Stimulated activated effector memory CD8-positive, alpha-beta T cell treated with anti-CD3 and anti-CD28 coated beads, Interleukin-12 subunit alpha, Interleukin-12 subunit beta, amount 100 ng/mL, for 72 hours (primary cell): ENCODE data around the gene EXOC6.
A peak's percentile ranks its signal among the peaks of the same experiment; 100 is the strongest.
"Not testable (repeated sequence)": the region's sequence is repeated elsewhere in the genome, so short reads cannot be mapped to it uniquely, and the experiment has no call there.

Experiments
- ATAC-seq: fragments of 150-1000 bp; cut with Tn5 transposase; 2 replicates; pipeline ENCODE4 v1.10.0; 2021
- DNase-seq, 2 donors: peaks; one replicate each; pipeline ENCODE4 v3.0.0; 2021 to 2022; ENCODE audit warnings: low spot score in 2 of 2
- H3K27ac Mint-ChIP-seq: one replicate; pipeline ENCODE4 v1.8.0; 2022; ENCODE audit warnings: mild to moderate bottlenecking, mixed read lengths
- H3K36me3 Mint-ChIP-seq: one replicate; pipeline ENCODE4 v1.8.0; 2022; ENCODE audit warnings: mild to moderate bottlenecking, mixed read lengths
- H3K4me1 Mint-ChIP-seq: one replicate; pipeline ENCODE4 v1.8.0; 2022; ENCODE audit warnings: mixed read lengths
- H3K4me3 Mint-ChIP-seq: one replicate; pipeline ENCODE4 v1.8.0; 2022; ENCODE audit warnings: mild to moderate bottlenecking, mixed read lengths
- H3K9me3 Mint-ChIP-seq: one replicate; pipeline ENCODE4 v1.8.0; 2022; ENCODE audit warnings: mixed read lengths

Gene EXOC6

GRCh38 chr10:92976278-92976677, 128.0 kb downstream of the EXOC6 start:
- not testable (repeated sequence) for ATAC-seq, DNase-seq, H3K4me1 Mint-ChIP-seq, H3K4me3 Mint-ChIP-seq, H3K9me3 Mint-ChIP-seq, H3K27ac Mint-ChIP-seq
- H3K36me3 Mint-ChIP-seq, result peaks cover 13% of the 10 kb centered on the region

DNA sequence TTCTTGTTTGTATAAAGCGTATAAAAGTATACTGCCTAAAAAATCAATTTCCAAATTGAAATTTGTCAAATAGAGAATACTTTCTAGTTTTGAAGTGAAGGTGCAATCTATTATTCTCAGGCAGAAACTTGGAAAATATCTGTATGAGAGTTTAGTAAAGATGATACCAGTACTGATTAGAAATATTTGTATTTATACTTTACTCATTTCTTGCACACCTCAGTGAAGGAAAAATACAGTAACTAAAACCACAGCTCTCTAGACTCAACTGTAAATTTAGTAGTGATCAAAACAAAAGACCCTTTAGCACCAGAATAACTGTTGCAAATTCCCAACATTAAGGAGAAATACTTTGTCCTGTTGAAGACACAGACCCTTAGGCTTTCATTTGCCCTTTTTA, 140.9 kb downstream of the EXOC6 start:
- Mint-ChIP-seq H3K27ac (no peak overlapping the region), H3K4me3 (no peak overlapping the region), H3K9me3 (peaks cover 6% of the 10 kb centered on the region), H3K36me3 (peaks cover 10% of the 10 kb centered on the region), H3K4me1 (peaks cover 16% of the 10 kb centered on the region)
- DNase-seq (no peak), ATAC-seq (peak; percentile 51)

GRCh38 chr10:92990615-92991014, 142.3 kb downstream of the EXOC6 start:
- H3K4me3 Mint-ChIP-seq, result no peak overlapping the region
- peaks cover 10% of the 10 kb centered on the region for H3K36me3 Mint-ChIP-seq
- peak; percentile 91 for ATAC-seq
- H3K4me1 Mint-ChIP-seq, result peaks cover 16% of the 10 kb centered on the region
- H3K27ac Mint-ChIP-seq, result peak overlapping the region; percentile 80
- no peaks in the 10 kb centered on the region for H3K9me3 Mint-ChIP-seq
- no peak for DNase-seq

- Mint-ChIP-seq H3K9me3 (no peaks in the 10 kb centered on the region), H3K27ac (no peak overlapping the region), H3K36me3 (peaks cover 10% of the 10 kb centered on the region), H3K4me1 (peaks cover 16% of the 10 kb centered on the region), H3K4me3 (no peak overlapping the region)
- ATAC-seq, result no peak
- DNase-seq, result no peak
Observed at GRCh38 chr10:92991513-92991912, 143.2 kb downstream of the EXOC6 start.

DNA sequence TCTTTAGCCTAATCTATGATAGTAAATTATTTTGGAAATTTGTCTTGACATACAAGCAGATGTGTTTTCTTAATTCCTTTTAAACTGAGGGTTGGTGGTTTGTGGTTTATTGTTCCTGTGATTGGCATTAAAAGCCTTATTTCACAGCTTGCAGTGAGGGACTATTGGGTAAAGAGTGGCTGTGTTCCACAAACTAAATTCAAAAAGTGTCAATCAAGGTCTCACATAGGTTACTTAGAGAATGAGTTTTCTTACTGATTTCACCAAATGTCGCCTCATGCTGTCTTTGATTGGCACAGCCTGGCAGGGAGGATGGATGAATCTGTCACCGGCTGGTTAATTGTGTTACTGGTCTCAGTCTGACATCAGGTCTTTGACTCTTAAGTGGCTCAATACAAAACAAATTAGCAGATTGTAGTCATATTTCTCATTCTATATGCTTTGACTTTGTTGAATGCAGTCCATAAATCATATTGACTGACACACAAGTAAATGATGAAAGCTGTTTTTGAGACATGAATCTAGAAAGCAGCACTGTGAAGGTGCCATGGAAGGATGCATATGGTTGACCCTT, 145.5 kb downstream of the EXOC6 start:
- H3K36me3 Mint-ChIP-seq, result peaks cover 10% of the 10 kb centered on the region
- H3K9me3 Mint-ChIP-seq, result no peaks in the 10 kb centered on the region
- no peak overlapping the region for H3K4me3 Mint-ChIP-seq
- DNase-seq (no peak), ATAC-seq (peak; percentile 43)
- no peak overlapping the region for H3K27ac Mint-ChIP-seq
- peaks cover 16% of the 10 kb centered on the region for H3K4me1 Mint-ChIP-seq

DNA sequence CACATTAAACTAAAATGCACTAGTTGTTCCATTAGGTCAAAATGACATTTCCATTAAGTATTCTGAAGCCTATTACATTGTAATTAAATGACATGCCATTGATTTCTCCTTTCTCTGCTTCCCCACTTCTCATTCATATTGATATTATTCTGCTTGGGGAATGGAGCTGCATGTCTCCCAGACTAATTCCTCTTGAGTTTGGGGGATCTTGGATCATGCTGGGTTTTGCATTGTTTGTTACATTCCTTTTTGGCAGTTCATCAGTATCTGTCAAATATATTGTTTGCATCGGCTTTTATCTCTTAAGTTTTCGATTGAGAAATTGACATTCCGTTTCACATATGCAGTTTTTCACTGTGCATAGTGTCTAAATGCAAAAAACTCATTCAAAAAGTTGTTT, 147.2 kb downstream of the EXOC6 start:
- no peak overlapping the region for H3K4me3 Mint-ChIP-seq
- no peak overlapping the region for H3K27ac Mint-ChIP-seq
- H3K9me3 Mint-ChIP-seq, result no peaks in the 10 kb centered on the region
- peaks cover 7% of the 10 kb centered on the region for H3K36me3 Mint-ChIP-seq
- DNase-seq (no peak), ATAC-seq (no peak)
- peaks cover 13% of the 10 kb centered on the region for H3K4me1 Mint-ChIP-seq

DNA sequence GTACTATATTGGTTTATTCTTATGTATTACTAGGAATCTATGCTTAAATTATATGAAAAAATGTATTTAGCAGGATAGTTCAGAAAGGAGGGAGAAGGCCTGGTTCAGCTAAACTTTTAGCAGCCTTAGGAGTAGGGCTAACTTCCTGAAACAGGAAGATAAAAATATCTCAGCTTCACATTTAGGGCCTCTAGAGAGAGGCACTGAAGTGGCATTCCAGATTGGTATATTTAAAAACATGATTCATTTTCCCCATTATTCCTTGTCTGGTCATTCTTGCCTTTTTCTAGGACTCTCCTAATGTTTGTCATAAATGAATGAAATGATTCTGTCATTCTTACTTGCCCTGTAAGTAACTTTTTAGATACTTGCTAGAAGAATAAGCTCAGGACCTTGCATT, 149.3 kb downstream of the EXOC6 start:
- H3K27ac Mint-ChIP-seq, result no peak overlapping the region
- no peaks in the 10 kb centered on the region for H3K36me3 Mint-ChIP-seq
- no peaks in the 10 kb centered on the region for H3K9me3 Mint-ChIP-seq
- ATAC-seq, result no peak
- H3K4me3 Mint-ChIP-seq, result no peak overlapping the region
- no peak for DNase-seq
- H3K4me1 Mint-ChIP-seq, result peaks cover 6% of the 10 kb centered on the region

DNA sequence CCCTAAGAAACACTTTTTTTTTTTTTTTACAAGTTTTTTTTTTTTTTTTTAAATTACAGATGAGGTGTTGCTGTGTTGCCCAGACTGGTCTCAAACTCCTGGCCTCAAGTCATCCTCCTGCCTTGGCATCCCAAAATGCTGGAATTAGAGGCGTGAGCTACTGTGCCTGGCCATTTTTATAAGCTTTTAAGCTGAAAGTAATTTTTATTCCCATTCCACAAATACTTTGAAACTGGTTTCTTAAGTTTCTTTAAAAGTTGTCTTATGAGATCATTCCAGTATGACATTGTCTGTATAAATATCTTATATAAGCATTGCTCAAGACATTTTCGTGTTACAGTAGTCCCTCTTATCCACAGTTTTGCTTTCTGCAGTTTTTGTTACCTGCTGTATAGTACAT, 150.9 kb downstream of the EXOC6 start:
- DNase-seq (no peak), ATAC-seq (no peak)
- no peaks in the 10 kb centered on the region for H3K4me1 Mint-ChIP-seq
- no peaks in the 10 kb centered on the region for H3K9me3 Mint-ChIP-seq
- H3K36me3 Mint-ChIP-seq, result no peaks in the 10 kb centered on the region
- no peak overlapping the region for H3K4me3 Mint-ChIP-seq
- H3K27ac Mint-ChIP-seq, result no peak overlapping the region

- no peak for ATAC-seq
- no peak overlapping the region for H3K27ac Mint-ChIP-seq
- no peaks in the 10 kb centered on the region for H3K9me3 Mint-ChIP-seq
- no peak overlapping the region for H3K4me3 Mint-ChIP-seq
- no peaks in the 10 kb centered on the region for H3K36me3 Mint-ChIP-seq
- DNase-seq, result no peak
- no peaks in the 10 kb centered on the region for H3K4me1 Mint-ChIP-seq
Observed at GRCh38 chr10:93006435-93007039, 158.2 kb downstream of the EXOC6 start.

DNA sequence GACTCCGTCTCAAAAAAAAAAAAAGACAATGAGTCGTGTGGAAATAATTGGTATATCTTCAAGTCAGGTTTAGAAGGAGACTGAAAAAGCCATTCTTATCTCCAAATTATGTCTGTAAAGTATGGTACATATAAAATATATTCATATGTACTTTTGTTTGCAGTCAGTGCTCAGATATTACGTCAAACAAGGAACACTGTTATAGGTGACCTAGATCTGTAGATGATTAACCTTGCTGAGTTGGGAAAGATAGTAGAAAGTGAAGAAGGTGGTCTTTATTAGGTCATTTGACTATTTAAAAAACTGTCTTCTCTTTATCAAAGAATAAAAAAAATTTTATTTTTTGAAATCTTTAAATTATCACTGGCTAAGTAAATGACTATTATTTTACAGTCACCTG, 167.4 kb downstream of the EXOC6 start:
- H3K4me3 Mint-ChIP-seq, result no peak overlapping the region
- no peaks in the 10 kb centered on the region for H3K4me1 Mint-ChIP-seq
- H3K9me3 Mint-ChIP-seq, result no peaks in the 10 kb centered on the region
- ATAC-seq, result no peak
- H3K27ac Mint-ChIP-seq, result no peak overlapping the region
- peaks cover 19% of the 10 kb centered on the region for H3K36me3 Mint-ChIP-seq
- no peak for DNase-seq

DNA sequence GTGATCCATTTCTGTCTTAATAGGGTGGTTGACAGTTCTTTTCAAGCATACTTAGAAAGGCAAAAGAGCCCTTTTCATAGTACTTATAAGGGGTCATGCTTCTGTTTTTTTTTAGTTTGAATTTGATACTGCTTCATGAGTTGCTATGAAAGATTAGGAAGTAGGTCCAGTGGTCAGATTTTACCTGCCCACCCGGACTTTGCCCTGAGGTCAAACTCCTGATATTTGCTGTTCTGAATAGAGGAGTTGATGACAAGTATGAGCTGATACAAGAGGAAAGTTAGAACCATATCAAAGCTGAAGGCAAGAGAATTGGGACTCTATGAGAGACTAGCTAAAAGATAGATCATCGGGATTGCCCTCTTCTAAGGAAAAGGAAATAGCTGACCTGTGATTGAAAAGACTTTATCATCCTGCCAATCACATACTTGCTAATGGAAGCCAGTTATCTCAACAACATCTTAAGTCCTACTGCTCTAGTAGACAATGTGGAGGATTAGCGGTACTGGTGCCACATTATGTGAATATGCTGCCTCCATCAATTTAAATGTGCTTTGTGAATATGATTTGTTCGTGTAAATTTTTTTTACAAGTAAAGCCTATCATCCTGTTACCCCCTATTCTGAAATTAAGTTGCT, 174.8 kb downstream of the EXOC6 start:
- H3K9me3 Mint-ChIP-seq, result no peaks in the 10 kb centered on the region
- no peak overlapping the region for H3K4me3 Mint-ChIP-seq
- no peak for DNase-seq
- H3K36me3 Mint-ChIP-seq, result no peaks in the 10 kb centered on the region
- H3K4me1 Mint-ChIP-seq, result no peaks in the 10 kb centered on the region
- no peak overlapping the region for H3K27ac Mint-ChIP-seq
- no peak for ATAC-seq

DNA sequence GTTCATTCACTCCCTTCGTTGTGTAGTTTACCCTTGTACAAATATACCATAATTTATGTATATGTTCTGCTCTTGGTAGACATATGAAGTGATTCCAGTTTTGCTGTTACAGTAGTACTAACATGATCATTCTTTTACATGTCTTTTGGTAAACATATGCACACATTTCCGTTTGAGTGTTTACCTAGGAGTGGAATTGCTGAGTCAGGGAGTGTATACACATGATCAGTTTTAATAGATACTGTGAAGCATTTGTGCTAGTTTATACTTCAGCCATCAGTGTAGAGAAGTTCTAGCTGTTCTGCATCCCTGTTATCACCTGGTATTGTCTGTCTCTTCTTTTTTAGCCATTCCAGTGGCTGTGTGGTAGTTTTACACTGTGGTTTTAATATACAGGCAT, 177.8 kb downstream of the EXOC6 start:
- no peak overlapping the region for H3K27ac Mint-ChIP-seq
- DNase-seq, result no peak
- ATAC-seq, result no peak
- H3K4me3 Mint-ChIP-seq, result no peak overlapping the region
- no peaks in the 10 kb centered on the region for H3K36me3 Mint-ChIP-seq
- H3K4me1 Mint-ChIP-seq, result no peaks in the 10 kb centered on the region
- H3K9me3 Mint-ChIP-seq, result no peaks in the 10 kb centered on the region

DNA sequence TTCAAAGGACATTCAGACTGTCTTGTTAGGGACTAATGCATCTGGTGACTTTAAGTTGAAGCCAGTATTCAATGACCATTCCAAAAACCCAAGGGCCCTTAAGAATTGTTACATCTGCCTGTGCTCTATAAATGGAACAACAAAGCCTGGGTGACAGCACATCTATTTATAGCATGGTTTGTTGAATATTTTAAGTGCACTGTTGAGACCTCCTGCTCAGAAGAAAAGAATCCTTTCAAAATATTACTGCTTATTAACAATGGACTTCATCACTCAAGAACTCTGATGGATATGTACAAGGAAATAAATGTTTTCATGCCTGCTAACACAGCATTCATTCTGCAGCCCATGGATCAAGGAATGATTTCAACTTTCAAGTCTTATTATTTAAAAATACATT, 179.2 kb downstream of the EXOC6 start:
- H3K4me1 Mint-ChIP-seq, result no peaks in the 10 kb centered on the region
- ATAC-seq (no peak), DNase-seq (no peak)
- H3K4me3 Mint-ChIP-seq, result no peak overlapping the region
- no peaks in the 10 kb centered on the region for H3K9me3 Mint-ChIP-seq
- no peaks in the 10 kb centered on the region for H3K36me3 Mint-ChIP-seq
- H3K27ac Mint-ChIP-seq, result no peak overlapping the region

DNA sequence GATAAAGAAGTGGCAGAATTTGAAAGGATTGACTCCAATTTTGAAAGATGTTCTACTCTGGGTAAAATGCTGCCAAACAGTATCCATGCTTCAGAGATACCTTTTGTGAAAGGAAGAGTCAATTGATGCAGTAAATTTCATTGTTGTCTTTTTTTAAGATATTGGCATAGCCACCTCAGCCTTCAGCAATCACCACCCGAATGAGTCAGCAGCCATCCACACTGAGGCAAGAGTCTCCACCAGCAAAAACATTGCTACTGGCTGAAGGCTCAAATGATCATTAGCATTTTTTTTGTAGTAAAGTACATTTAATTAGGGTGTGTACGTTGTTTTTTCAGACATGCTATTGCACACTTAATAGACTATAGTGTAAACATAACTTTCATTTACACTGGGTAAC, 180.6 kb downstream of the EXOC6 start:
- Mint-ChIP-seq H3K4me1 (no peaks in the 10 kb centered on the region), H3K4me3 (no peak overlapping the region), H3K36me3 (no peaks in the 10 kb centered on the region), H3K9me3 (no peaks in the 10 kb centered on the region), H3K27ac (no peak overlapping the region)
- DNase-seq (no peak), ATAC-seq (no peak)

GRCh38 chr10:93030409-93030808, 182.1 kb downstream of the EXOC6 start:
- Mint-ChIP-seq H3K9me3 (no peaks in the 10 kb centered on the region), H3K27ac (no peak overlapping the region), H3K4me1 (no peaks in the 10 kb centered on the region), H3K4me3 (no peak overlapping the region), H3K36me3 (no peaks in the 10 kb centered on the region)
- ATAC-seq (no peak), DNase-seq (no peak)

- H3K4me1 Mint-ChIP-seq, result no peaks in the 10 kb centered on the region
- H3K36me3 Mint-ChIP-seq, result no peaks in the 10 kb centered on the region
- no peak overlapping the region for H3K4me3 Mint-ChIP-seq
- no peaks in the 10 kb centered on the region for H3K9me3 Mint-ChIP-seq
- DNase-seq (no peak), ATAC-seq (no peak)
- peak overlapping the region; percentile 0 for H3K27ac Mint-ChIP-seq
Observed at GRCh38 chr10:93032105-93032808, 183.9 kb downstream of the EXOC6 start.
